ENCODE measurements around the gene EPHA7.

The EPHA7 gene

DNA sequence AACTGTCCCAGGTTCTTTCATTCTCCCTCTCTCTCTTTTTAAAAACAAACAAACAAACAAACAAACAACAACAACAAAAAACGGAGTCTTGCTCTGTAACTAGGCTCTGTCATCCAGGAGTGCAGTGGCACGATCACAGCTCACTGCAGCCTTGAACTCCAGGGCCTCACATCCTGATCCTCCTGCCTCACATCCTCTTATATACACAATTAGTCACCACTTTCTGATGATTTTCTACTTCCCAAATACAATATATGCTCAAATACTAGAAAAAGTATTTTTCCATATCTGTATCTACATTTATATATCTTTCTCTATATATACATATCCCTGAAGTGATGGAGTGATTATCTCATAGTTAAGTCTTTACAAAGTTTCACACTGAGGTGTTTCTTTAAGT is 170.7 kb downstream of the EPHA7 start:
- no peak for DNase-seq (ENCODE audit: low spot score)

DNA sequence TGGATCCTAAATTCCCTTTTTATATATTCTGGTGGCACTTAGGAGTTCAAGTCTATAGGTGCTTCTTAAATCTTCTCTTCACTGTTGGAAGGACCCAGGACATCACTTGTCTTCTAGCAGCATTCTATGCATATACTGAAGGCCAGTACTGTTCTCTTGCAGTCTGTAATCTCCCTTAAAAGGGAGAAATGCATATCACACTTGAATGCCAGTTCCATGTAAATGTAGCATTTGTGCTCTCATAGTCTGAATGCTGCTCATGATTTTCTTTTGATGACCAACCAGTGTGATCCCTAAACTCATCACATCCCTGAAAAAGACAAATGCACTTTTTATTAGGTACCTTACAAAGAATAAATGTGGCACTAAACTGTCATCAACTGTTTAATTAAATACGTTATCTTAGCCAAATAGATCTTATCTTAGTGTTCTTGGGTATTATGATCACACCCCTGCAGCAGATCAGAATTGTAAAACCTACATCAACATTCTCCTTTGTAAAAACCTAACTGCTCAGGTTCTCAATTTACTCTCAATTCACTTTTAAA is 176.1 kb downstream of the EPHA7 start:
- peak; percentile 19 for DNase-seq (ENCODE audit: low spot score)

DNA sequence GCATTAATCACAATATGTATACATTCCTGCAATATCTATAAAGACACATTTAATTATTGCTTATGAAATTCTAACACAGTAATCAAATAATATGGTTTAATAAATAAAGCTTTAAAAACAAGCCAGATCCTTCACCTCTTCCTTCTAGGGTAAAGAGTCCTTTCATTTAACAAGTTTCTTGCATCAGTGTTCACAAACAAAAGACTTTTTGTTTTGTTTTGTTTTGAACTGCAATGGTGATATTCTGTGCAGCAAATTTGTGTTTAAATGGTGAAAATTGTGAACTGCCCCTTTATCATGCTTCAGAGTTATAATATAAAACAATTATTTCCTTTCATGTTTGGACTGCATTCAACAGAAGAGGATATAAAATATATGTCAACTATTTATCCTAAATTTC is 177.3 kb downstream of the EPHA7 start:
- DNase-seq (ENCODE audit: low spot score) = peak; percentile 70

DNA sequence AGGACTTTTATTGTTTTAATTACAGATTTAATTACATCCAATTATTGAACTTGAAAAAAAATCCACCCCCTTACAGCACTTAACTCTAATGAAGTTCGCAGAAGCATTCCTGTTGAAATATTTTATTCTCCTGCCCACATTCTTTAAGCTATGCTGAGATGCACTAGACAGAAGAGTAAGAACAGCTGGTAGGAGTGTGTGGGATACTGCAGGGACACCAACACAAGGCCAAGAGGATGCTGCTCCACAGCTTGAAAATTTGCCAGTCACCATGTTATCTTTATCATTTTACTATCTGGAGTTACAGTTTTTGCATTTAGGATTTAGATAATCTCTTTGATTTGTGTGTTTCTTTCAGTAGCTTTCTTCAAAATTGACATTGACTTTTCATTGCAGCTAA is 180.7 kb downstream of the EPHA7 start:
- DNase-seq (ENCODE audit: low spot score) = no peak

DNA sequence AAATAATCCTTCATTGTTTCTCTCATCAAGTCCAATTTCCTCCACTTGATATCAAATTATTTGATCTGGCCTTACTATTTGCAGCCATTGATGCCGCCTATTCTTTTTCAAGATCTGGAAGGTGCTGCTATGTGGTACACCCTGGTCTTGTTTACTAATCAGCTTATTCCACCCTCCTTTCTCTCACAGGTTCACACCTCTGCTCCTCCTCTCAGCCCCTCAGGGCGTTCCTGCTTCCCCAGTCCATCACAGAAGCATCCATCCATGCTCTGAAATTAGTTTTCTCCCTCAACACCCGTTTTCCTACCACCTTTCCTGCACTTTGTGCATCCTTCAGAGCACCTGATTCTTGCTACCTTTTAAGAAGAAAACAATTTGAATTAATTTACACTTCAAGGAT is 183.6 kb downstream of the EPHA7 start:
- DNase-seq (ENCODE audit: low spot score) = no peak

DNA sequence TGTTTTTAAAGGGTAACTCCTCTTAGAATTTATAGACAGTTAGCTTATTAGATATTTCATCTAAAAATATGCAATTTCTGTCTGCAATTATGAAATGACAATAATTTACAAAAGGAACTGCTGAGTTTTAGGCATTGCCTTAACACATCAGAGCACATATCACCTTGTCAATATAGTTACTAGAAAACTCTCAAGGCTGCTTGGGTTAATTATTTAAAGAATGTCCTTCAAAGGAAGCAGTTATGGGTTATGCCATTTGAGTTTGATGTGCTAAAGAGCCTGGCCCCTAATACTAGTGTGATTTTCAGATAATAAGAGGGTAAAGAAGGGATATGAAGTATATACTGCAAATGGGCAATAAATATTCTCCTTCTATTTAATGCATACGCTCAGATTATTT is 192.5 kb downstream of the EPHA7 start:
- no peak for DNase-seq (ENCODE audit: low spot score)

DNA sequence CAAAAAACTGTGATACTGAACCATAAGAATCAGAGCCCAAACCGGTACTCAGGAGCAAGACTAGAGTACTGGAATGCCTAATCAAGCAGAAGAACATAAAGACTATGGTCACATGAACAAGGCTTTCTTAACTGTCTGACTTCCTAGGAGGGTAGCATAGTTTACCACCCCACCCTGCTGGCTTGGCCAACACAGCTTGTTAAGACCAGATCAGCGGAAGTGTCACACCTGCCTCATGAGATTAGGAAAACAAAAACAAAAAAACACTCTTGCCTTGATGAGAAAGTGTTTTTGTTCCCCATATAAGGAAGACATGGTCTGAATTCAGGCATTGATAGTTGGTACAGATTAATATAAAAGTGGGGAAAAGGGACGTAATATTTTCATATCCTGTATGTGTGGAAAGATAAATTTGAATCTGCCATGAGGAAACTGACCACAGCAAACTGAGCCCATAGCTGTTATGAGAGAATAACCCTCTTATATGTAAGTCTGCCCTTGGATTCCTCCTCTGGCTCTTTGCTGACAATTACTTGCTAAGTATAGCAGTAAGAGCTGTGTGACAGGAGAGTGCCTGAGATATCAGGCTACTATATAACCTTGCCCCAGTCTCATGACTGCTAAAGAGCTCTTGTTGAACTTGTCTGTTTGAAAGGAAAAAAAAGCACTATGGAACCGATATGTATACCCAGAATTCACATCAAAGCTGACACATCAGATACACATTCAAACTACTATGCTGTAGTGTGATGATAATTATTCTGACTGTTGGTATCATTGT is 197.1 kb downstream of the EPHA7 start:
- no peak for DNase-seq (ENCODE audit: low spot score)

DNA sequence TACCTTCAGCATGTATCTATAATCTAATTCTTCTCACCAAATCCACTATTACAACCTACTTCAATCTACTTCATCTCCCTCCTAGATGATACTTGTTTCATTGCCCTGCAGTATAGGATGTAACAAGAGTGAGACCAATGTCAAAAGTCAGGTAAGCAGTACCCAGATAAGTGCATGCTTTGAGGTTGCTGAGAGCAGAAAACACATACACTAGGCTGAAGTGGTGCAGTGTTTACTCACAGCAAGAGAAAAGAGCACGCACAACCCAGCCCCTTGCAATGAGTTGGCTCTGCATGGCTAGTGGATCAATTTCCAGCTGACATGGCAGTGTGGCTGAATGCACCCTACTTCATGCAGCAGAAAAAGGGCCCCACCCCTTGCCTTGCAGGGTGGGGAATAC is 199.9 kb downstream of the EPHA7 start:
- DNase-seq (ENCODE audit: low spot score) = no peak

DNA sequence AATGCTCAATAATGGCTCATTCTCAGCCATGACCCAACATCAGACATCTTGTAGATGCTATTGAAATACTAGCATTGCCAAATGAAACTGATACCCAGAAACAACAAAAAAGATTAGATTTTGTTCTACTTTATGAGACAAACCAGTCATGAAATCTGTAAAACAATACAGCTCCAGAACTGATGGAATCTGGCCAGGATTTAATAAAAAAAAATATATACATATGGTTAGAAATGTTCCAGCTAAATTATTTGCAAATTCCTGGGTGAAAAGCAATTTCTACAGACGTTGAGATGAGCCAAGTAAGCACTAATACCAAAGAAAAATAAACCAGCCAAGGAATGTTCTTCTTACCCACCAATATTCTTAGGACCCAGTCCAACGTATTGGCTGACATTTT is 201.3 kb downstream of the EPHA7 start:
- DNase-seq (ENCODE audit: low spot score) = no peak

DNA sequence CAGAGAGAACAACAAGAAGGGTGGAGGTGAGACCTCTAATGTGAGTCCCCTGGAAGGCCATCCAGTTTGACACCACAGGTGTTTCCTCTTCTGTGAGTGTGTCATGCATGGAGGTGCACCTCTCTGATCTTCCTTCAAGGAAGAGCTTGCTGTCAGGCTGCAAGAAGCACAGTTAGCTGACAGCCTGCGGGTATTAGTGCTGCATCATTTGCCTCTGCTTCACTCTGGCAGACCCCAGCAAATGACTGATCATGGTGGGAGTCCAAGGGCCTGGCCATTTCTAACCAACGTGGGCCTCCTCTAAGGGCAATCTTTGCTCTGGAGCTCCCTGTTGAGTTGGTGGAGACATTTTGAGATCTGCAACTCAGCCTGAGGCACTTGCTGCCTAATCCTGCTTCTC is 206.3 kb downstream of the EPHA7 start:
- DNase-seq (ENCODE audit: low spot score) = no peak

DNA sequence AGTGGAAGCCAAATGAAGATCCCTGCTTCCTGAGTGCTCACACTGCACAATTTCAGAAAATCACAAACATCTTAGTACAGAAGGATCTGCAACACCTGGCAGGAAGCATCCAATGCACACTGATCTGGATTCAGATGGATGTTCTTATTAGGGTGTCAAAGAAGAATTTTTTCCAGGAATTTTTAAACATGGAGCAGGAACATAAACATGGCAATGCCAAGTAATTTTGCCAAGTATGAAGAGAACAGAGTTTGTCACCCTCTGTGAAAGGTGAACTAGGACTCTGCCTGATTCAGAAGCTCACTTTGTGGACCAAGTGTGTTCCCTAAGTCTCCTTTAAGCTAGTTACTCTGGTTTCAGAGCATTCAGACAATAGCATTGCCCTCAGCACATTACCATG is 208.5 kb downstream of the EPHA7 start:
- no peak for DNase-seq (ENCODE audit: low spot score)

DNA sequence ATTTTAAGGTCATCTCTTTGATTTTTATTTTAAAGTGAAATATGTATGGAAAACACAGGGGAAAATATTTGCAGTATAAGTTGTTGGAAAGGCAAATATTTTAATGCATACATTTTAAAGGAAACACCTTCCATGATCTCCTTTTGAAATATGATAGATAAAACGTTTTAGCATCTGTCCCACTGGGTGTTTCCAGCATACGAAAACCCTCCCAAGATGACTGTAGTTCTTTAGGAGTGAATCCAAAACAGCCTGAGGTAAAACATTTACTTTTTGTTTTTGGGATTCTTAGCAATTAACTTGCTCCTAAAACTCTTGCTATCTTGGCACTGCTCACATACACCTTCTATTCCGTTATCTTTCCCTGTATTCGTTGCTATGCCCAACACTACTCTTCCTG is 210.0 kb downstream of the EPHA7 start:
- no peak for DNase-seq (ENCODE audit: low spot score)

DNA sequence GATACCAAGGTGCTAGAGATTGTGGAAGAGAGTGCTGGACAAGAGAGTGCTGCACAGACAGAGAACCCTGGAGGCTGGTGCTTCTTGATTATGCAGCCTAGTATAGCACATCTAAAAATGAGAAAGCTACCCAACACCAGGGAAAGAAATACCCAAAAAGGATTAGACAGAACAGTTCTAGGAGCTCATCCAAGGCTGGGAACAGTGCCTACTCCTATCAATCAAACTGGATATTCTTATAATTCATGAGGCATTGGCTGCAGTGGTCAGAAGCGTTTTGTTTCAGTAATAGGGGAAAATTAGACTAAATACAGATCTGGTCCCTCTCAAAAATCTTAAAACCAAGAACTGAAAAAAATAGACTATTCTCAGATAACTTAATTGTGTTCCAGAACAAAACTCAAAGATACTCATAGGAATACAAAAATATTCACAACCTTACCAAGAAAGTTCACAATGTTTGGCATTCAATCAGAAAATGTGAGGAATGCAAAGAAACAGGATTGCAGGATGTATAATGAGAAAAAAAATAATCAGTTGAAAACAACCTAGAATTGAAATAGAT is 222.9 kb downstream of the EPHA7 start:
- DNase-seq (ENCODE audit: low spot score) = no peak

DNA sequence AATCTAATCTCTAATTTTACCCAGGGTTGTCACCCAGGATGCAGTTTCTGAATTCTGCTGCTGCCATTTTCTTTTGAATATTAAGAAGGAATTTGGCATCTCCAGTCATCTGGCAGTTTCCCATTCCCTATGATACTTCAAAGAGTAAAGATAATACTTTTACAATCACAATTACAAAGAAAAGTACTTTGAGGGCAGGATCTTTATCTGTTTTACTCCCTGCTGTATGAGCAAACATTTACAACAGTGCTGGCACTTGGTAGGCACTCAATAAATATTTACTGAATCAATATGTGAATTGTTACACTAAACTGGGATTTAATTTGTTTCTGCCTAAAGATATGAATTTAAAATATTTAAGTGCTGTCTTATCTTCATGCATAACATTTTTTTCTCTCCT is 224.9 kb downstream of the EPHA7 start:
- DNase-seq (ENCODE audit: low spot score) = no peak

DNA sequence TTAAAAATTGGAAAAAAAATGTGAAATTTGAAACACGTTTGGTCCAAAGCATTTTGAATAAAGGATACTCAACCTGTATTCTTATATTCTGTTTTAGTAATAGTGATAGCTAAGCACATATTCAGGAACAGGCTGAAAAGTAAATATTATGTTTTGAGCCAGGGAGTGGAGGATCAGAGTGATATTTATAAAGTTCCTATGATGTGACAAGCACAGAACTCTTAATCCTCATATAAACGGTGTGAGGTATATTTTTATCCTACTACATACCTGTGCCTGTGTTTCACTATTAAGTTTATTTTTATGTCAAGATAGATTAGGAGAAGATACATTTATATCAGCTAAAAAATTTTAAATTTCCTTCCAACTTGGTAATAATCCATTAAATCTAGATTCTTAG is 225.5 kb downstream of the EPHA7 start:
- no peak for DNase-seq (ENCODE audit: low spot score)
